ENCODE measurements around the gene QRICH1.

The QRICH1 gene

GRCh38 chr3:48997102-48997635 is 96.7 kb downstream of the QRICH1 start:
- no peak for TF ChIP-seq FOXA1 (IDR thresholded peaks at IDR 0.05)
- TF ChIP-seq ZNF384 (IDR thresholded peaks at IDR 0.05): no peak
- no peak for DNase-seq (ENCODE audit: extremely low spot score)
- ChIA-PET CTCF (interaction anchor here (0.5 to 2.3 kb wide), 2 partner anchors 10 to 179 kb away, joined by 3 to 7 read pairs; partner anchors contain the start of gene WDR6), POLR2A (interaction anchor here (1.1 to 4.8 kb wide), 3 partner anchors 10 to 25 kb away, joined by 3 to 53 read pairs (median 6); partner anchors contain the start of genes NDUFAF3 and WDR6)

- TF ChIP-seq ELF4 (IDR thresholded peaks at IDR 0.05) (no peak), ZNF384 (IDR thresholded peaks at IDR 0.05) (no peak), L3MBTL2 (conservative IDR thresholded peaks at IDR 0.05) (no peak), SUZ12 (IDR thresholded peaks at IDR 0.05) (no peak), PKNOX1 (IDR thresholded peaks at IDR 0.05) (no peak), ARNT (IDR thresholded peaks at IDR 0.05) (no peak), TARDBP (IDR thresholded peaks at IDR 0.05) (no peak), BHLHE40 (IDR thresholded peaks at IDR 0.05; ENCODE audit: borderline replicate concordance) (no peak), FOXK2 (IDR thresholded peaks at IDR 0.05) (no peak), FOXA1 (IDR thresholded peaks at IDR 0.05) (no peak), FOXM1 (IDR thresholded peaks at IDR 0.05; ENCODE audit: borderline replicate concordance) (no peak)
- ChIA-PET POLR2A (interaction anchor here (1.1 to 4.8 kb wide), 2 partner anchors 10 to 12 kb away, joined by 3 to 53 read pairs; partner anchors contain the start of gene WDR6), CTCF (interaction anchor here (0.5 to 2.3 kb wide), 2 partner anchors 10 to 178 kb away, joined by 3 to 7 read pairs; partner anchors contain the start of gene WDR6)
- no peak for DNase-seq (ENCODE audit: extremely low spot score)
These were observed 97.2 kb downstream of the QRICH1 start for GRCh38 chr3:48996640-48997039.

- TF ChIP-seq SP1 (IDR thresholded peaks at IDR 0.05): no peak
- no peak for TF ChIP-seq HDGF (IDR thresholded peaks at IDR 0.05; ENCODE audit: borderline replicate concordance)
- no peak for TF ChIP-seq L3MBTL2 (conservative IDR thresholded peaks at IDR 0.05)
- ChIA-PET CTCF (no interaction called here), POLR2A (interaction anchor here (5.9 kb wide), 1 partner anchor 13 kb away, joined by 103 read pairs; the partner anchor contains the start of gene WDR6)
- DNase-seq (ENCODE audit: extremely low spot score): no peak
These were observed 100.0 kb downstream of the QRICH1 start for GRCh38 chr3:48993834-48994233.

GRCh38 chr3:48991851-48992545 is 101.9 kb downstream of the QRICH1 start:
- no peak for TF ChIP-seq FOXM1 (IDR thresholded peaks at IDR 0.05; ENCODE audit: borderline replicate concordance)
- no peak for TF ChIP-seq SUZ12 (IDR thresholded peaks at IDR 0.05)
- TF ChIP-seq FOXA1 (IDR thresholded peaks at IDR 0.05): no peak
- no peak for TF ChIP-seq PKNOX1 (IDR thresholded peaks at IDR 0.05)
- TF ChIP-seq BHLHE40 (IDR thresholded peaks at IDR 0.05; ENCODE audit: borderline replicate concordance): no peak
- TF ChIP-seq LEF1 (IDR thresholded peaks at IDR 0.05; ENCODE audit: borderline replicate concordance): no peak
- TF ChIP-seq TARDBP (IDR thresholded peaks at IDR 0.05): no peak
- no peak for TF ChIP-seq SP1 (IDR thresholded peaks at IDR 0.05)
- TF ChIP-seq L3MBTL2 (conservative IDR thresholded peaks at IDR 0.05): no peak
- no peak for DNase-seq (ENCODE audit: extremely low spot score)
- CTCF ChIA-PET: no interaction called here
- POLR2A ChIA-PET: interaction anchor here (1.2 to 5.9 kb wide), 5 partner anchors 15 to 37 kb away, joined by 5 to 103 read pairs (median 9); partner anchors contain the start of genes DALRD3, IMPDH2, NDUFAF3 and WDR6

- CTCF ChIA-PET: interaction anchor here (1.2 kb wide), 1 partner anchor 22 kb away, joined by 4 read pairs; no protein-coding TSS in a partner anchor
These were observed 103.0 kb downstream of the QRICH1 start for GRCh38 chr3:48990636-48991469.

More at GRCh38 chr3:48990636-48991469, 103.0 kb downstream of the QRICH1 start:
- no peak for DNase-seq (ENCODE audit: extremely low spot score)
- POLR2A ChIA-PET: interaction anchor here (0.7 to 5.9 kb wide), 8 partner anchors 15 to 143 kb away, joined by 3 to 103 read pairs (median 5); partner anchors contain the start of genes DALRD3, IMPDH2, NDUFAF3 and PRKAR2A
- TF ChIP-seq FOXK2 (IDR thresholded peaks at IDR 0.05) (no peak), ARNT (IDR thresholded peaks at IDR 0.05) (no peak), HDGF (IDR thresholded peaks at IDR 0.05; ENCODE audit: borderline replicate concordance) (no peak), L3MBTL2 (conservative IDR thresholded peaks at IDR 0.05) (no peak), ELF4 (IDR thresholded peaks at IDR 0.05) (no peak), LEF1 (IDR thresholded peaks at IDR 0.05; ENCODE audit: borderline replicate concordance) (no peak), ZNF384 (IDR thresholded peaks at IDR 0.05) (no peak), TARDBP (IDR thresholded peaks at IDR 0.05) (no peak), CTBP1 (IDR thresholded peaks at IDR 0.05; ENCODE audit: borderline replicate concordance) (no peak), PKNOX1 (IDR thresholded peaks at IDR 0.05) (no peak), SP1 (IDR thresholded peaks at IDR 0.05) (no peak), NFRKB (IDR thresholded peaks at IDR 0.05) (no peak), FOXA1 (IDR thresholded peaks at IDR 0.05) (no peak), SUZ12 (IDR thresholded peaks at IDR 0.05) (no peak), BHLHE40 (IDR thresholded peaks at IDR 0.05; ENCODE audit: borderline replicate concordance) (no peak), FOXM1 (IDR thresholded peaks at IDR 0.05; ENCODE audit: borderline replicate concordance) (no peak)
